ENCODE data around the gene DISC1.
A peak's percentile ranks its signal among the peaks of the same experiment; 100 is the strongest.

DISC1 gene

DNA sequence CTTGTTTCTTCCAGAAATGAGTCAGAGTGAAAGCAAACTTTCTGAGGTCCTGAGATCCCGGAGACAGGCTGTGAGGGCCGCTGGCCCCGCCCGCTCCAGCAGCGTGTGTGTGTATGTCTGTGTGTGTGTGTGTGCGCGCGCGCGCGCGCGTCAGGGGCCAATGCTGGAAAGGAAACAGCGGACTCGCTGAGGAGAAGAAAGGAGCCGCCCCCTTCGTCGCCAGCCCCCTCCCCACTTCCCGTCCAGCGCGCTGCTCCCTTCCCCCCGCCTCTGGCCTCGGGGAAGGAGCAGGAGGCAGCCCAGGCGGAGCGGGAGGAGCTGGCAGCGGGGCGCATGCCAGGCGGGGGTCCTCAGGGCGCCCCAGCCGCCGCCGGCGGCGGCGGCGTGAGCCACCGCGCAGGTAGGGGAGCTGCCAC is at the start of gene DISC1:
Gene DISC1, plus strand, starts transcription at position 256 of the 416 bp plus-strand sequence. Its CDS starts 78 bp downstream, at position 334.
- TF ChIP-seq CTCF (IDR thresholded peaks at IDR 0.05; ENCODE audit: extremely low read depth, missing control alignments): no peak
- DNase-seq (ENCODE audit: low spot score): peak; percentile 71

DNA sequence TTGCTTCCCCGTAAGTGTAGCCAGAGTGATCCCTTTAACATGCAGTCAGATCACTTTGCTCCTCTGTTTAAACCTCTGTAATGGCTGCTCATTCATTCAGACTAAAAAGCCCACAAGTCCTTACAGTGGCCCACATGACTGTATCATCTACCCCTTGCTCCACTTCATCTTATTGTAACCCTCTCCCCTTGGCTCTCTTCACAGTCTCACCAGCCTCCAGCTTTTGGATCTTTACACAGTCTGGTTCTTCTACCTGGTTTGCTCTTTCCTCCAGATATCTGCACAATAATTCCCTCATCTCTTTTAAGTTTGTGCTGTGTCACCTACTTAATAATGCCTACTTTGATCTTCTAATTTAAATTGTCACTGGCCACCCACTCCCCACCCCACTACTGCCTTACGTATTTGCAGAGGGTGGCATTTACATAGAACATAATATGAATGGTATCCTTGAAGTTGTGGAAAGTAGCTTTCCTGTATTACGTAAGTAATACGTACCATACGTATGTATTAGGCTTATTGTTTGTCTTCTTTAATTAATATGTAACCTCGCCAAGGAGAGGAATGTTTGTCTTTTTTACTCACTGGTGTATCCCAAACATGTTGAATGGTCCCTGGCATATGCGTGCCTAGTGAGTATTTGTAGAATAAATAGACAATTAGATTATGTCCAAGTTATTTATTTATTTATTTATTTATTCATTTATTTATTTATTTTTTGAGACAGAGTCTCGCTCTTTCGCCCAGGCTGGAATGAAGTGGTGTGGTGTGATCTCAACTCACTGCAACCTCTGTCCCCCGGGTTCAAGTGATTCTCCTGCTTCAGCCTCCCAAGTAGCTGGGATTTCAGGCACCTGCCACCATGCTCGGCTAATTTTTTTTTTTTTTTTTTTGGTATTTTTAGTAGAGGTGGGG is 49.5 kb upstream of the DISC1 start:
- no peak for DNase-seq (ENCODE audit: low spot score)
- no peak for TF ChIP-seq CTCF (IDR thresholded peaks at IDR 0.05; ENCODE audit: extremely low read depth, missing control alignments)

- no peak for TF ChIP-seq CTCF (IDR thresholded peaks at IDR 0.05; ENCODE audit: extremely low read depth, missing control alignments)
- DNase-seq (ENCODE audit: low spot score): no peak
Observed at GRCh38 chr1:231580874-231581273, 45.7 kb upstream of the DISC1 start.

DNA sequence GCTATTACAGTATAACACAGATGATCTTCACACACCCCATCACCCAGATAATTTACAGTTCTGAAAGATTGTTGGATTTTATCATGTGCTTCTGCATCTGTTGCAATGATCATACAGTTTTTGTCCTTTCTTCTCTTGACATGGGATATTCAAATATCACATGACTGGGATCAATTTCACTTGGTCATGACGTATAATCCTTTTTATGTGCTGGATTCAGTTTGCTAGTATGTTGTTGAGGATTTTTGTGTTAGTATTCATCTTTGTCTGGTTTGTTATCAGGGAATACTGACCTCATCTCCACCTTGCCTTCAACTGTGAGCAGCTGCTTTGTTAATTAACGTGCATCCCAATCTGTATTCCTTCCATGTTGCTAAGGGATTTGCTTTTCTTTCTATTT is 44.7 kb upstream of the DISC1 start:
- no peak for TF ChIP-seq CTCF (IDR thresholded peaks at IDR 0.05; ENCODE audit: extremely low read depth, missing control alignments)

DNA sequence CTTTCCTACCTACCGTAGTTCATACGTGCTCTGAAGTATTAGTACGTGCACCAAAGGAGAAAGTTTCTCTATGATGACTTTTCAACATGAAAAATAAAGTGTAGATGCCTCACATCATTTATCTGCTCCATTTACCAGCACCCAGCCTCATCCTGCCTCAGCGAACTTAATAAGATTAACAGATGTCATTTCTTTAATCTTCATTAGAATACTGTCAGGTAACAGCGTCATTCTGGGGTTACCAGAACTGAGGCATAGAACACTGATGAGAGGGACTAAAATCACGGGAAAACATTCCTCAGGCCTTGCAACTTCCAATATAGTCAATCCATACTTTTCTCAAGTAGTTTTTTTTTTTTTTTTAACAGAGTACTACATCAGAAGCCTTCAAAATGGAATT is 43.2 kb upstream of the DISC1 start:
- no peak for TF ChIP-seq CTCF (IDR thresholded peaks at IDR 0.05; ENCODE audit: extremely low read depth, missing control alignments)
- no peak for DNase-seq (ENCODE audit: low spot score)

More for the DNA sequence above, 44.7 kb upstream of the DISC1 start:
- DNase-seq (ENCODE audit: low spot score): no peak

- DNase-seq (ENCODE audit: low spot score): peak; percentile 31
- peak; percentile 8 for TF ChIP-seq CTCF (IDR thresholded peaks at IDR 0.05; ENCODE audit: extremely low read depth, missing control alignments)
Observed at GRCh38 chr1:231584117-231584516, 42.5 kb upstream of the DISC1 start.

DNA sequence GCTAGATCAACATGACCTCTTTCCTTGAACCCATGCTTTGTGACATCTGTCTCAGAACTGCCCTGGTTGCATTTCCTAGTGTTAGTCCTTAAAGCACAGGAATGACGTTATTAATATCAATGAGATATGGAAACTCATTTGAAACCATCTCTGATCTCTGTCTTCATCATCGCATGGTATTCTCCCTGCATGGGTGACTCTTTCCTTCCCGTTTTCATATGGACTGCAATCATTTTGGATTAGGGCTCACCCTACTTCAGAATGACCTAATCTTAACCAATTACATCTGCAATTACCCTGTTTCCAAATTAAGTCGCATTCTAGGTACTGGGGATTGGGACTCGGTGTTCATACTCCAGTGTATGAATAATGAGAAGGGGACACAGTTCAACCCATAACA is 41.7 kb upstream of the DISC1 start:
- DNase-seq (ENCODE audit: low spot score): no peak

More for the DNA sequence above, 41.7 kb upstream of the DISC1 start:
- no peak for TF ChIP-seq CTCF (IDR thresholded peaks at IDR 0.05; ENCODE audit: extremely low read depth, missing control alignments)

All from GM20000 (cell line).